Erythroblast (primary cell): ENCODE data around the gene F8.

Experiments
- GATA1 ChIP-seq: IDR thresholded peaks from 2 replicates; pipeline ENCODE4 v1.6.1; 2011; ENCODE audit warnings: low read depth, mild to moderate bottlenecking, control low read depth, low read length, moderate library complexity
- POLR2A ChIP-seq: IDR thresholded peaks from 2 replicates; pipeline ENCODE4 v1.6.1; 2011; ENCODE audit warnings: mild to moderate bottlenecking, low read length

- TF ChIP-seq POLR2A (no peak), GATA1 (no peak)
These were observed 202.7 kb downstream of the F8 start for GRCh38 chrX:154819771-154820341.
